ENCODE results near the gene HUWE1. TPM values are rescaled to one million over a fixed set of nuclear protein-coding genes. Genes with fewer than 3 reads are reported as not detected.
"Not testable (repeated sequence)": the region's sequence is repeated elsewhere in the genome, so short reads cannot be mapped to it uniquely, and the experiment has no call there.

Gene HUWE1
- total and polyA plus RNA-seq, 8 donors, result 16.2 to 124 (median 87.3) TPM

- DNase-seq, result no peak
- intact Hi-C loops (cut with DNase I; ENCODE audit: low total_unique reads), result no loop called here
- no peak for TF ChIP-seq POLR2A (IDR thresholded peaks at IDR 0.05)
- TF ChIP-seq CTCF (IDR thresholded peaks at IDR 0.05), result no peak
- TF ChIP-seq EP300 (IDR thresholded peaks at IDR 0.05), result no peak
- no peak for TF ChIP-seq POLR2AphosphoS5 (IDR thresholded peaks at IDR 0.05)
- no peaks in the 10 kb centered on the region for H3K27me3 ChIP-seq
- H3K4me1 ChIP-seq, result no peaks in the 10 kb centered on the region
- H3K27ac ChIP-seq, result no peak overlapping the region
- H3K4me3 ChIP-seq, result no peak overlapping the region
- no peaks in the 10 kb centered on the region for H3K9me3 ChIP-seq
- 75 to 89% (median 82%) methylated on average over 2 of the region's 2 CpGs for WGBS, 5 donors
- H3K36me3 ChIP-seq, result no peaks in the 10 kb centered on the region
Observed at GRCh38 chrX:53728506-53728905, 42.0 kb upstream of the HUWE1 start.

GRCh38 chrX:53724872-53725271 lies 38.4 kb upstream of the HUWE1 start:
- WGBS, 5 donors, result 40 to 88% (median 77%) methylated on average over 1 to 5 of the region's 5 CpGs
- no peaks in the 10 kb centered on the region for H3K27me3 ChIP-seq
- TF ChIP-seq EP300 (IDR thresholded peaks at IDR 0.05) (no peak), CTCF (IDR thresholded peaks at IDR 0.05) (no peak), POLR2A (IDR thresholded peaks at IDR 0.05) (no peak), POLR2AphosphoS5 (IDR thresholded peaks at IDR 0.05) (no peak)
- no peaks in the 10 kb centered on the region for H3K36me3 ChIP-seq
- no peak for DNase-seq
- H3K9me3 ChIP-seq, result no peaks in the 10 kb centered on the region
- no peak overlapping the region for H3K27ac ChIP-seq
- intact Hi-C loops (cut with DNase I; ENCODE audit: low total_unique reads), result no loop called here
- no peaks in the 10 kb centered on the region for H3K4me1 ChIP-seq
- no peak overlapping the region for H3K4me3 ChIP-seq

- WGBS, 5 donors, result 74 to 90% (median 84%) methylated on average over 3 to 4 of the region's 4 CpGs
- H3K4me1 ChIP-seq, result no peaks in the 10 kb centered on the region
- TF ChIP-seq CTCF (IDR thresholded peaks at IDR 0.05) (no peak), POLR2AphosphoS5 (IDR thresholded peaks at IDR 0.05) (no peak), POLR2A (IDR thresholded peaks at IDR 0.05) (no peak), EP300 (IDR thresholded peaks at IDR 0.05) (no peak)
- no peak overlapping the region for H3K27ac ChIP-seq
- H3K4me3 ChIP-seq, result no peak overlapping the region
- H3K27me3 ChIP-seq, result no peaks in the 10 kb centered on the region
- intact Hi-C loops (cut with DNase I; ENCODE audit: low total_unique reads), result no loop called here
- H3K9me3 ChIP-seq, result no peaks in the 10 kb centered on the region
- DNase-seq, result no peak
- H3K36me3 ChIP-seq, result no peaks in the 10 kb centered on the region
Observed at GRCh38 chrX:53723381-53723780, 36.9 kb upstream of the HUWE1 start.

- H3K27ac ChIP-seq; H3K4me3 ChIP-seq; intact Hi-C loops (cut with DNase I; ENCODE audit: low total_unique reads); H3K36me3 ChIP-seq; H3K4me1 ChIP-seq; H3K27me3 ChIP-seq; H3K9me3 ChIP-seq; DNase-seq: not testable (repeated sequence)
- WGBS, 5 donors, result 88 to 100% (median 92%) methylated on average over 2 to 24 of the region's 32 CpGs
Observed at GRCh38 chrX:53721610-53722009, 35.1 kb upstream of the HUWE1 start.

GRCh38 chrX:53719666-53720065 lies 33.1 kb upstream of the HUWE1 start:
- H3K9me3 ChIP-seq; H3K27me3 ChIP-seq; H3K36me3 ChIP-seq; DNase-seq; intact Hi-C loops (cut with DNase I; ENCODE audit: low total_unique reads); H3K4me1 ChIP-seq; H3K4me3 ChIP-seq; H3K27ac ChIP-seq: not testable (repeated sequence)
- 81 to 96% (median 90%) methylated on average over 3 to 7 of the region's 7 CpGs for WGBS, 5 donors

- intact Hi-C loops (cut with DNase I; ENCODE audit: low total_unique reads), result no loop called here
- Histone ChIP-seq H3K4me1 (no peaks in the 10 kb centered on the region), H3K9me3 (no peaks in the 10 kb centered on the region), H3K27ac (no peak overlapping the region), H3K36me3 (no peaks in the 10 kb centered on the region), H3K27me3 (no peaks in the 10 kb centered on the region), H3K4me3 (no peak overlapping the region)
- TF ChIP-seq CTCF (IDR thresholded peaks at IDR 0.05), result no peak
- TF ChIP-seq POLR2AphosphoS5 (IDR thresholded peaks at IDR 0.05), result no peak
- TF ChIP-seq EP300 (IDR thresholded peaks at IDR 0.05), result no peak
- TF ChIP-seq POLR2A (IDR thresholded peaks at IDR 0.05), result no peak
- no peak for DNase-seq
Observed at GRCh38 chrX:53718073-53718472, 31.6 kb upstream of the HUWE1 start.

Measured in stomach (tissue), 9 donors.